Osteocyte (in vitro differentiated cells): ENCODE measurements around the gene PIK3R5. TPM values are rescaled to one million over a fixed set of nuclear protein-coding genes. Genes with fewer than 3 reads are reported as not detected.
A peak's percentile ranks its signal among the peaks of the same experiment; 100 is the strongest.

Experiments used
- DNase-seq: peaks from one replicate; pipeline ENCODE4 v3.0.0; 2021; ENCODE audit warnings: mixed read lengths; ENCODE audit not compliant: unreplicated experiment; ENCODE audit errors: extremely low spot score
- H3K27ac Mint-ChIP-seq: one replicate; pipeline ENCODE4 v1.8.0; 2021; ENCODE audit warnings: mild to moderate bottlenecking, mixed read lengths; ENCODE audit not compliant: unreplicated experiment
- H3K27me3 Mint-ChIP-seq: one replicate; pipeline ENCODE4 v1.8.0; 2021; ENCODE audit warnings: mixed read lengths; ENCODE audit not compliant: unreplicated experiment
- H3K36me3 Mint-ChIP-seq: one replicate; pipeline ENCODE4 v1.8.0; 2021; ENCODE audit warnings: mixed read lengths; ENCODE audit not compliant: unreplicated experiment
- H3K4me1 Mint-ChIP-seq: one replicate; pipeline ENCODE4 v1.8.0; 2021; ENCODE audit warnings: mixed read lengths; ENCODE audit not compliant: unreplicated experiment
- H3K4me3 Mint-ChIP-seq: one replicate; pipeline ENCODE4 v1.8.0; 2021; ENCODE audit warnings: mild to moderate bottlenecking, moderate library complexity, mixed read lengths; ENCODE audit not compliant: unreplicated experiment
- H3K9me3 Mint-ChIP-seq: one replicate; pipeline ENCODE4 v1.8.0; 2021; ENCODE audit warnings: mixed read lengths; ENCODE audit not compliant: unreplicated experiment
- total RNA-seq: library from RNA; stranded (reverse); gene quantifications from 2 replicates; pipeline ENCODE4 v1.2.1, GENCODE V29; 2021
- TF ChIP-seq, protein P1 (sequence below): fragments of 200-600 bp; sonication (generic); IDR thresholded peaks from 2 replicates; pipeline ENCODE4 v1.5.0; 2021; ENCODE audit warnings: antibody characterized with exemption, mild to moderate bottlenecking, moderate library complexity

Gene PIK3R5
- total RNA-seq, 1 donor from 2014 or later = not detected

DNA sequence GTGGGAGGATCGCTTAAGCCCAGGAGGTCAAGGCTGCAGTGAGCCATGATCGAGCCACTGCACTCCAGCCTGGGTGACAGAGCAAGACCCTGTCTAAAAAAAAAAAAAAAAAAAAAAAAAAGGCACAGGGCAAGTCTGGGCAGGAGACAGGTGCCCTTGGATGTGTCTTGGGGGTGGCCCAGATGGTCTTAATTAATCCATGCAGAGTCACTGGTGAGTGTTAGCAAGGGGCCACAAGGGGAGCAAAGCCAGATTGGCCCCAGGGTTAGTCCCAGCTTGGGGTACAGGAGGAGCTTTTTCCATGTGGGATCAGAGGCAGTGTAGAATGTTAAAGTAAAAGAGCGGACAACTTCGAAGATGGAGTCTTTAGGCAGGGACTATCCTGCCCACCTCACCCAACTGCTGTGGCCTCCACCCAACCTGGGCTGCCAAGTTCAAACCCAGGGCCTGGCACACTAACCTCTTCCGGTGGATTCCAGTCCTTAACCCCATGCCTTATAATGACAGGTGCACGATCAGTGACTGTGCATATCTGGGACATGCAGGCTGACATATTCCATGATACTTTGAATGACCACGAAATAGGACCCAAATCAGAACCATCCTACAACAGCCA is 134.2 kb downstream of the PIK3R5 start:
- no peak overlapping the region for H3K27ac Mint-ChIP-seq
- TF ChIP-seq, protein P1, sequence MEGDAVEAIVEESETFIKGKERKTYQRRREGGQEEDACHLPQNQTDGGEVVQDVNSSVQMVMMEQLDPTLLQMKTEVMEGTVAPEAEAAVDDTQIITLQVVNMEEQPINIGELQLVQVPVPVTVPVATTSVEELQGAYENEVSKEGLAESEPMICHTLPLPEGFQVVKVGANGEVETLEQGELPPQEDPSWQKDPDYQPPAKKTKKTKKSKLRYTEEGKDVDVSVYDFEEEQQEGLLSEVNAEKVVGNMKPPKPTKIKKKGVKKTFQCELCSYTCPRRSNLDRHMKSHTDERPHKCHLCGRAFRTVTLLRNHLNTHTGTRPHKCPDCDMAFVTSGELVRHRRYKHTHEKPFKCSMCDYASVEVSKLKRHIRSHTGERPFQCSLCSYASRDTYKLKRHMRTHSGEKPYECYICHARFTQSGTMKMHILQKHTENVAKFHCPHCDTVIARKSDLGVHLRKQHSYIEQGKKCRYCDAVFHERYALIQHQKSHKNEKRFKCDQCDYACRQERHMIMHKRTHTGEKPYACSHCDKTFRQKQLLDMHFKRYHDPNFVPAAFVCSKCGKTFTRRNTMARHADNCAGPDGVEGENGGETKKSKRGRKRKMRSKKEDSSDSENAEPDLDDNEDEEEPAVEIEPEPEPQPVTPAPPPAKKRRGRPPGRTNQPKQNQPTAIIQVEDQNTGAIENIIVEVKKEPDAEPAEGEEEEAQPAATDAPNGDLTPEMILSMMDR = no peak
- peaks cover 8% of the 10 kb centered on the region for H3K27me3 Mint-ChIP-seq
- peak; percentile 56 for DNase-seq
- no peaks in the 10 kb centered on the region for H3K9me3 Mint-ChIP-seq
- H3K4me1 Mint-ChIP-seq = no peaks in the 10 kb centered on the region
- no peaks in the 10 kb centered on the region for H3K36me3 Mint-ChIP-seq
- no peak overlapping the region for H3K4me3 Mint-ChIP-seq

DNA sequence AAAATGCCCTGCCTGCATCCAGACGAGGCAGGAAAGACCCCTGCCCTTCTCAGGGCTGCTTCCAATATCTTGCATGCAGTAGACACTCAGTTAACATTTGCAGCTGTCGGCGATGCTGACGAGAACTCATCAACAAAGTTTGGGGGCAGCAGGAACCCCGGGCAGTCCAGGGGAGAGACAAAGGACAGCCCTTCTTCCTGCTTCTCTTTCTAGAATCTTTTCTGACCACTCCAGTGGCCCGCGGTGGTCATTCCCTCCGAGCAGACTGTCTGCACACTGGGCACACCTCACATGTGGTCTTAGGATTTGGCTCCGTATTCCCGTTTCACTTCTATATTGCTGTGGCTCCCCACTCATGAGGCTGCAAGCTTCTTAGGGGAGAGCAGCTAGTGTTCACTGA is 135.4 kb downstream of the PIK3R5 start:
- Mint-ChIP-seq H3K36me3 (no peaks in the 10 kb centered on the region), H3K9me3 (peaks cover under 1% of the 10 kb centered on the region), H3K4me3 (no peak overlapping the region), H3K27ac (no peak overlapping the region), H3K4me1 (no peaks in the 10 kb centered on the region), H3K27me3 (peaks cover 4% of the 10 kb centered on the region)
- TF ChIP-seq, protein P1 = no peak
- DNase-seq = peak; percentile 72

DNA sequence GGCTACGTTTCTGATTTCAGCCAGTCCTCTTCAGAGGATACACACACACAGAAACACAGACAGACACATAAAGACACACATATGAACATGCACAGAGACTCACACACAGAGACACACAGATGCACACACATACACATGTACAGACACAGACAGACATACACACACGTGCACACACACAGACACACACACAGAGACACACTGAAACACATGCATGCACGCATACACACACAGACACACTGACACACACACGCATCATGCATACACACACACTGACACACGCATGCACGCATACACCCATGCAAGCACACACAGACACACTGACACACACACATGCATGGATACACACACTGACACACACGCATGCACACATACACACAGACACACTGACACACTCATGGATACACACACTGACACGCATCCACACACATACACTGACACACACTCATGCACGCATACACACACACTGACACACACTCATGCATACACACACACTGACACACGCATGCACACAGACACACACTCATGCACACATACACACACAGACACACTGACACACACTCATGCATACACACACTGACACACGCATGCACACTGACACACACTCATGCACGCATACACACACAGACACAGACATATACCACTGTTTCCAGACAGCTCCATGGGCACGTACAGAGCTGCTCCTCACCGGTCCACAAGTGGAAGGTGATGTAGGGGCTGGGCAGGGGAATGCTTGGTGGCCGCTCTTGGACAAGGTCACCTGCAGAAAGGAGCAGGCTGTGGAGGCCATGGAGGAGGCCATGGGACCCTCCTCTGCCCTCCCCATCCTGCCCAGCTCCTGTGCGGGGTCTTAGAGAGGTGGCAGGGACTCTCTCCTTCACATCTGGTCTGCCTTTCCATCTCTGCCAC is 136.2 kb downstream of the PIK3R5 start:
- Mint-ChIP-seq H3K9me3 (peaks cover 9% of the 10 kb centered on the region), H3K4me3 (no peak overlapping the region), H3K27me3 (peaks cover 4% of the 10 kb centered on the region), H3K4me1 (no peaks in the 10 kb centered on the region), H3K27ac (no peak overlapping the region), H3K36me3 (peaks cover 1% of the 10 kb centered on the region)
- peak; percentile 75 for DNase-seq
- TF ChIP-seq, protein P1 = no peak

Other genes with a start within 250 kb of the PIK3R5 start
- gene CCDC42, start 220.9 kb downstream of the PIK3R5 start, total RNA-seq = not detected in 2 replicates
- gene SPDYE4, start 207.2 kb downstream of the PIK3R5 start, total RNA-seq = not detected in 2 replicates
- not detected in 2 replicates for gene MFSD6L, start 166.3 kb downstream of the PIK3R5 start, total RNA-seq
- gene PIK3R6, start 98.0 kb downstream of the PIK3R5 start, total RNA-seq = not detected in 2 replicates
- gene NTN1, start 55.8 kb upstream of the PIK3R5 start, total RNA-seq = 19.9 and 21.4 TPM in 2 replicates